Measurements from ENCODE around the gene CLEC7A. TPM values are rescaled to one million over a fixed set of nuclear protein-coding genes. Genes with fewer than 3 reads are reported as not detected.

The CLEC7A gene
- total RNA-seq, 1 experiment from 2014 or later, result not detected

DNA sequence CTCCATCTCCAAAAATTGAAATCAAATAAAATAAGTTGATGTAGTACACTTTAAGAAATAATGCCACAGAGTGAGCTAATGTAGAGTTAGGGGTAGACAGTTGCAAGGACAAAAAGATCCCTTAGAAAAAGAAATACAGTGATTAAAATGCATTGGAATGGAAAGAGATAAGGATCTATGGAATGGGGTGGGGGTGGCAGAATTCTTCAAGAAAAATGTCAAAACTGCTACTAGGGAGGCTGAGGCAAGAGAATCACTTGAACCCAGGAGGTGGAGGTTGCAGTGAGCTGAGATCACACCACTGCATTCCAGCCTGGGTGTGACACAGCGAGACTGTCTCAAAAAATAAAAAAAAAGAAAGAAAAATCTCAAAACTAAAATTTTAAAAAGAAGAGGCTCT, 35.4 kb upstream of the CLEC7A start:
- H3K27me3 ChIP-seq (ENCODE audit: control insufficient read depth, insufficient read depth, low read length), result no peaks in the 10 kb centered on the region
- intact Hi-C loops (cut with micrococcal nuclease; ENCODE audit: unreplicated experiment), result no loop called here
- no peaks in the 10 kb centered on the region for H3K36me3 ChIP-seq (ENCODE audit: control insufficient read depth, insufficient read depth, low read length)
- ChIA-PET CTCF (no interaction called here), POLR2A (no interaction called here)
- BruUV-seq (replicated peaks), result no TSS peak
- no peaks in the 10 kb centered on the region for H3K9me3 ChIP-seq (ENCODE audit: control insufficient read depth, insufficient read depth, low read depth, low read length)
- H3K4me3 ChIP-seq (ENCODE audit: low read depth in 2 of 2, low read length in 2 of 2), result no peak overlapping the region
- in situ Hi-C loops (cut with HindIII; ENCODE audit: low pct_unique_long_range_greater_than_20kb, low sequenced_read_pairs), result no loop called here
- no peak for ATAC-seq
- no peak for DNase-seq (ENCODE audit: low read depth, low spot score)
- TF ChIP-seq SIN3A (IDR thresholded peaks at IDR 0.05; ENCODE audit: borderline replicate concordance, insufficient read depth, low read depth, low read length), result no peak
- no peak for TF ChIP-seq POLR2AphosphoS5 (IDR thresholded peaks at IDR 0.05; ENCODE audit: low read depth, low read length)
- no peak for TF ChIP-seq TCF7L2 (IDR thresholded peaks at IDR 0.05; ENCODE audit: low read depth, low read length)
- TF ChIP-seq, protein P1, sequence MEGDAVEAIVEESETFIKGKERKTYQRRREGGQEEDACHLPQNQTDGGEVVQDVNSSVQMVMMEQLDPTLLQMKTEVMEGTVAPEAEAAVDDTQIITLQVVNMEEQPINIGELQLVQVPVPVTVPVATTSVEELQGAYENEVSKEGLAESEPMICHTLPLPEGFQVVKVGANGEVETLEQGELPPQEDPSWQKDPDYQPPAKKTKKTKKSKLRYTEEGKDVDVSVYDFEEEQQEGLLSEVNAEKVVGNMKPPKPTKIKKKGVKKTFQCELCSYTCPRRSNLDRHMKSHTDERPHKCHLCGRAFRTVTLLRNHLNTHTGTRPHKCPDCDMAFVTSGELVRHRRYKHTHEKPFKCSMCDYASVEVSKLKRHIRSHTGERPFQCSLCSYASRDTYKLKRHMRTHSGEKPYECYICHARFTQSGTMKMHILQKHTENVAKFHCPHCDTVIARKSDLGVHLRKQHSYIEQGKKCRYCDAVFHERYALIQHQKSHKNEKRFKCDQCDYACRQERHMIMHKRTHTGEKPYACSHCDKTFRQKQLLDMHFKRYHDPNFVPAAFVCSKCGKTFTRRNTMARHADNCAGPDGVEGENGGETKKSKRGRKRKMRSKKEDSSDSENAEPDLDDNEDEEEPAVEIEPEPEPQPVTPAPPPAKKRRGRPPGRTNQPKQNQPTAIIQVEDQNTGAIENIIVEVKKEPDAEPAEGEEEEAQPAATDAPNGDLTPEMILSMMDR (IDR thresholded peaks at IDR 0.05), result no peak
- TF ChIP-seq, protein P2, sequence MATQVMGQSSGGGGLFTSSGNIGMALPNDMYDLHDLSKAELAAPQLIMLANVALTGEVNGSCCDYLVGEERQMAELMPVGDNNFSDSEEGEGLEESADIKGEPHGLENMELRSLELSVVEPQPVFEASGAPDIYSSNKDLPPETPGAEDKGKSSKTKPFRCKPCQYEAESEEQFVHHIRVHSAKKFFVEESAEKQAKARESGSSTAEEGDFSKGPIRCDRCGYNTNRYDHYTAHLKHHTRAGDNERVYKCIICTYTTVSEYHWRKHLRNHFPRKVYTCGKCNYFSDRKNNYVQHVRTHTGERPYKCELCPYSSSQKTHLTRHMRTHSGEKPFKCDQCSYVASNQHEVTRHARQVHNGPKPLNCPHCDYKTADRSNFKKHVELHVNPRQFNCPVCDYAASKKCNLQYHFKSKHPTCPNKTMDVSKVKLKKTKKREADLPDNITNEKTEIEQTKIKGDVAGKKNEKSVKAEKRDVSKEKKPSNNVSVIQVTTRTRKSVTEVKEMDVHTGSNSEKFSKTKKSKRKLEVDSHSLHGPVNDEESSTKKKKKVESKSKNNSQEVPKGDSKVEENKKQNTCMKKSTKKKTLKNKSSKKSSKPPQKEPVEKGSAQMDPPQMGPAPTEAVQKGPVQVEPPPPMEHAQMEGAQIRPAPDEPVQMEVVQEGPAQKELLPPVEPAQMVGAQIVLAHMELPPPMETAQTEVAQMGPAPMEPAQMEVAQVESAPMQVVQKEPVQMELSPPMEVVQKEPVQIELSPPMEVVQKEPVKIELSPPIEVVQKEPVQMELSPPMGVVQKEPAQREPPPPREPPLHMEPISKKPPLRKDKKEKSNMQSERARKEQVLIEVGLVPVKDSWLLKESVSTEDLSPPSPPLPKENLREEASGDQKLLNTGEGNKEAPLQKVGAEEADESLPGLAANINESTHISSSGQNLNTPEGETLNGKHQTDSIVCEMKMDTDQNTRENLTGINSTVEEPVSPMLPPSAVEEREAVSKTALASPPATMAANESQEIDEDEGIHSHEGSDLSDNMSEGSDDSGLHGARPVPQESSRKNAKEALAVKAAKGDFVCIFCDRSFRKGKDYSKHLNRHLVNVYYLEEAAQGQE (IDR thresholded peaks at IDR 0.05; ENCODE audit: insufficient read depth in 1 of 2, low read depth in 2 of 2, low read length in 1 of 2), result no peak
- H3K27ac ChIP-seq (ENCODE audit: low read length), result no peak overlapping the region; the same call in 1 of the 2 replicates
- H3K4me1 ChIP-seq (ENCODE audit: control insufficient read depth, insufficient read depth, low read length), result peaks cover 7% of the 10 kb centered on the region

DNA sequence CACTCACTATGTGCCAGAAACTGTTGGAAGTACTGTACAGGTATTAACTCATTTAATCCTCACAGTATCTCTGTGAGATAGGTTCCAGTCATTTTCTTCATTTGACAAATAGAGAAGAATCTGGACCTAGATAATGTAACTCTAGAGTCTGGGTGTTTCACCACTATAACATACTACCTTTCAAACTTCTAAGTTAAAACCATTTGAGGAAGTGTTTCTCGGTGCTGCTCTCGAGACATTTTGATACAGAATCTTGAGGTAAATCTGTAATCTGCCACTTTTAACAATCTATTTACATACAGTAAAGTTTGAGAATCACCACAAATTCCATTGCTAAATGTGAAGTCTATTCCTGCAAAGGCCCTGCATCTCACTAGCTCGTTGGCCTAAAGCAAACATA, 33.1 kb upstream of the CLEC7A start:
- TF ChIP-seq POLR2AphosphoS5 (IDR thresholded peaks at IDR 0.05; ENCODE audit: low read depth, low read length), result no peak
- TF ChIP-seq, protein P2 (IDR thresholded peaks at IDR 0.05; ENCODE audit: insufficient read depth in 1 of 2, low read depth in 2 of 2, low read length in 1 of 2), result no peak
- no peak for TF ChIP-seq TCF7L2 (IDR thresholded peaks at IDR 0.05; ENCODE audit: low read depth, low read length)
- TF ChIP-seq, protein P1 (IDR thresholded peaks at IDR 0.05), result no peak
- no peak for TF ChIP-seq SIN3A (IDR thresholded peaks at IDR 0.05; ENCODE audit: borderline replicate concordance, insufficient read depth, low read depth, low read length)
- ChIA-PET CTCF (no interaction called here), POLR2A (no interaction called here)
- Histone ChIP-seq H3K36me3 (ENCODE audit: control insufficient read depth, insufficient read depth, low read length) (no peaks in the 10 kb centered on the region), H3K9me3 (ENCODE audit: control insufficient read depth, insufficient read depth, low read depth, low read length) (no peaks in the 10 kb centered on the region), H3K27ac (ENCODE audit: low read length) (no peak overlapping the region), H3K4me1 (ENCODE audit: control insufficient read depth, insufficient read depth, low read length) (peaks cover 3% of the 10 kb centered on the region; the same call in 1 of the 2 replicates), H3K27me3 (ENCODE audit: control insufficient read depth, insufficient read depth, low read length) (no peaks in the 10 kb centered on the region), H3K4me3 (ENCODE audit: low read depth in 2 of 2, low read length in 2 of 2) (no peak overlapping the region)
- ATAC-seq (no peak), DNase-seq (ENCODE audit: low read depth, low spot score) (no peak)
- no TSS peak for BruUV-seq (replicated peaks)
- in situ Hi-C loops (cut with HindIII; ENCODE audit: low pct_unique_long_range_greater_than_20kb, low sequenced_read_pairs) (no loop called here), intact Hi-C loops (cut with micrococcal nuclease; ENCODE audit: unreplicated experiment) (no loop called here)

Data from Panc1 (cell line).